Fibroblast of lung (primary cell): ENCODE data around the gene MRPL14. TPM values are rescaled to one million over a fixed set of nuclear protein-coding genes. Genes with fewer than 3 reads are reported as not detected.

Source experiments
- DNase-seq, 2 donors: peaks; one replicate each; pipeline versions ENCODE4 v3.0.0 to v3.0.0-alpha.2; 2010; ENCODE audit warnings: low read depth in 2 of 2
- H2AFZ ChIP-seq: 2 replicates; pipeline ENCODE4 v1.5.1; 2012; ENCODE audit warnings: low read length, control low read depth, inconsistent platforms
- H3K27ac ChIP-seq: 2 replicates; pipeline ENCODE4 v1.5.1; 2011; ENCODE audit warnings: low read length, control low read depth; ENCODE audit not compliant: insufficient read depth
- H3K27me3 ChIP-seq: 2 replicates; pipeline ENCODE4 v1.5.1; 2011; ENCODE audit warnings: mild to moderate bottlenecking, low read length; ENCODE audit not compliant: control insufficient read depth, insufficient read depth
- H3K36me3 ChIP-seq: 2 replicates; pipeline ENCODE4 v1.5.1; 2011; ENCODE audit warnings: low read length; ENCODE audit not compliant: control insufficient read depth, insufficient read depth
- H3K4me1 ChIP-seq: 2 replicates; pipeline ENCODE4 v1.5.1; 2011; ENCODE audit warnings: low read length; ENCODE audit not compliant: control insufficient read depth, insufficient read depth; ENCODE audit errors: extremely low read depth
- H3K4me2 ChIP-seq: 2 replicates; pipeline ENCODE4 v1.5.1; 2011; ENCODE audit warnings: low read length, control low read depth; ENCODE audit not compliant: insufficient read depth; ENCODE audit errors: extremely low read depth
- H3K4me3 ChIP-seq, 4 experiments: fragments of 200-600 bp in 1 of 4; sonication (generic) in 1 of 4; replicated peaks in 1 of 4; 2 replicates each; pipeline ENCODE4 v1.5.1; 2011 to 2016; ENCODE audit warnings: low read length in 4 of 4, low read depth in 3 of 4, mild to moderate bottlenecking in 3 of 4, control low read depth in 2 of 4, inconsistent platforms in 1 of 4, mixed read lengths in 1 of 4; ENCODE audit not compliant: insufficient read depth in 1 of 4; ENCODE audit errors: control extremely low read depth in 1 of 4
- H3K79me2 ChIP-seq: 2 replicates; pipeline ENCODE4 v1.5.1; 2012; ENCODE audit warnings: mild to moderate bottlenecking, low read length, inconsistent platforms; ENCODE audit not compliant: control insufficient read depth, insufficient read depth
- H3K9ac ChIP-seq: 2 replicates; pipeline ENCODE4 v1.5.1; 2011; ENCODE audit warnings: mild to moderate bottlenecking, low read length, control low read depth; ENCODE audit not compliant: insufficient read depth
- H3K9me3 ChIP-seq: 2 replicates; pipeline ENCODE4 v1.5.1; 2012; ENCODE audit warnings: low read depth, low read length; ENCODE audit not compliant: control insufficient read depth, insufficient read depth
- H4K20me1 ChIP-seq: 2 replicates; pipeline ENCODE4 v1.5.1; 2011; ENCODE audit warnings: low read length; ENCODE audit not compliant: control insufficient read depth, insufficient read depth; ENCODE audit errors: extremely low read depth
- EZH2 ChIP-seq: IDR thresholded peaks from 2 replicates; pipeline ENCODE4 v1.5.1; 2012; ENCODE audit warnings: low read length, control low read depth, mild to moderate bottlenecking; ENCODE audit errors: missing control alignments
- polyA plus RNA-seq, 2 donors: library from polyadenylated mRNA; depleted of rRNA in 1 of 2; stranded (reverse) in 1 of 2; unstranded in 1 of 2; fragments of >200 nt; gene quantifications; 2 replicates each; pipeline ENCODE4 v1.2.1, GENCODE V29; 2011 to 2012; ENCODE audit warnings: missing spikeins in 1 of 2
- total RNA-seq: library from RNA; depleted of rRNA; stranded (reverse); fragments of >200 nt; gene quantifications from 2 replicates; pipeline ENCODE4 v1.2.1, GENCODE V29; 2014
- TF ChIP-seq, protein P1 (sequence below), 2 donors: IDR thresholded peaks in 1 of 2; conservative IDR thresholded peaks in 1 of 2; 1 replicate in 1 of 2; 2 replicates in 1 of 2; pipeline ENCODE4 v1.5.1; 2011 to 2012; ENCODE audit warnings: low read length in 2 of 2, control low read depth in 1 of 2, inconsistent platforms in 1 of 2, low read depth in 1 of 2, mild to moderate bottlenecking in 1 of 2

Gene MRPL14
- total and polyA plus RNA-seq, 2 donors (not counting 1 experiment from before 2014, with no cell fraction given): 36.2 to 60.6 TPM

DNA sequence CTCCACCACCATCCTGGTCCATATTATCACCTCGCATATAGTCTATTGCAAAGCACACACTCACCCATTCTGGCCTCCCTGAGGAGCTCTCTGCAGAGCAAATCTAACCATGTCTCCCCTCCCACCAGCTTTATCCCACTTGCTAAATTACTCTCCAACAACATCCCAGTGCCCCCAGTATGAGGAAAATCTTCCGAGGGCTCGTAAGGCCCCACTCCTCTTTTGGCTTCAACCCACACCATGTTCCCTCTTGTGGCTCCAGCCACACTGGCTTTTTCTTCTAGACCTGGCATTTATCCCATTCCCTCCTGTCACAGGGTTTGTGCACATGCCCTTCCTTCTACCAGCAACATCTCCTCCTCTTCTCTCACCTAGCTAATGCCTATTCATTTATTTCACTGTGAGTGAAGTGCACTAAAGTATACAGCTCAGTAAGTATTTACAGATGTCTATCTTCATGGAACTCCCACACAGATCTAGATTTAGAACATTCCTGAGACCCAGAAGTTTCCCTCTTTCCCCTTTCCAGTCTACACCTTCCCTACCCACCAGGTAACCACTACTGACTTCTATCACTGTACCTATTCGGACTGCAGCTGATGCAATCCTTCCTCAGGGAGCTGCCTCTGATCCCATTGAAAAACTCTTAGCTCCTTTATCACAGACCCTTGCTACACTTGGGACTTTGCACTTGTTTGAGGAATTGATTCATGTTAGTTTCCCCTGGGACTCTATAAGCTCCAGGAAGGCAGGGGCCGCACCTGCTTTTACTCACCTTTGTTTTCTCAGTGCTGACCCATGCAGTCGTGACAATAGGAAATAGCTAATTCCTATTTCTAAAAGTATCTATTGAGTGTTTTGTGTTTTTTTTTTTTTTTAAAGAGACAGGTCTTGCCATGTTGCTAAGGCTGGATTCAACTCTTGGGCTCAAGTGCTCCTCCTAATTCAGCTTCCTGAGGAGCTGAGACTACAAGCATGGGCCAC, 15.5 kb downstream of the MRPL14 start:
- H3K79me2 ChIP-seq: peaks cover 16% of the 10 kb centered on the region
- TF ChIP-seq, protein P1, sequence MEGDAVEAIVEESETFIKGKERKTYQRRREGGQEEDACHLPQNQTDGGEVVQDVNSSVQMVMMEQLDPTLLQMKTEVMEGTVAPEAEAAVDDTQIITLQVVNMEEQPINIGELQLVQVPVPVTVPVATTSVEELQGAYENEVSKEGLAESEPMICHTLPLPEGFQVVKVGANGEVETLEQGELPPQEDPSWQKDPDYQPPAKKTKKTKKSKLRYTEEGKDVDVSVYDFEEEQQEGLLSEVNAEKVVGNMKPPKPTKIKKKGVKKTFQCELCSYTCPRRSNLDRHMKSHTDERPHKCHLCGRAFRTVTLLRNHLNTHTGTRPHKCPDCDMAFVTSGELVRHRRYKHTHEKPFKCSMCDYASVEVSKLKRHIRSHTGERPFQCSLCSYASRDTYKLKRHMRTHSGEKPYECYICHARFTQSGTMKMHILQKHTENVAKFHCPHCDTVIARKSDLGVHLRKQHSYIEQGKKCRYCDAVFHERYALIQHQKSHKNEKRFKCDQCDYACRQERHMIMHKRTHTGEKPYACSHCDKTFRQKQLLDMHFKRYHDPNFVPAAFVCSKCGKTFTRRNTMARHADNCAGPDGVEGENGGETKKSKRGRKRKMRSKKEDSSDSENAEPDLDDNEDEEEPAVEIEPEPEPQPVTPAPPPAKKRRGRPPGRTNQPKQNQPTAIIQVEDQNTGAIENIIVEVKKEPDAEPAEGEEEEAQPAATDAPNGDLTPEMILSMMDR (conservative IDR thresholded peaks at IDR 0.05 in 1 of 2, IDR thresholded peaks at IDR 0.05 in 1 of 2; ENCODE audit: low read depth in 1 of 2, low read length in 2 of 2): no peak
- no peak for TF ChIP-seq EZH2
- no peak overlapping the region for H2AFZ ChIP-seq
- H3K4me1 ChIP-seq: peaks cover 7% of the 10 kb centered on the region
- H4K20me1 ChIP-seq: no peaks in the 10 kb centered on the region
- no peak overlapping the region for H3K4me3 ChIP-seq
- DNase-seq: no peak
- H3K9me3 ChIP-seq: no peaks in the 10 kb centered on the region
- H3K9ac ChIP-seq: no peak overlapping the region
- H3K27me3 ChIP-seq: no peaks in the 10 kb centered on the region
- no peak overlapping the region for H3K27ac ChIP-seq
- H3K4me2 ChIP-seq: no peak overlapping the region
- peaks cover 24% of the 10 kb centered on the region for H3K36me3 ChIP-seq

DNA sequence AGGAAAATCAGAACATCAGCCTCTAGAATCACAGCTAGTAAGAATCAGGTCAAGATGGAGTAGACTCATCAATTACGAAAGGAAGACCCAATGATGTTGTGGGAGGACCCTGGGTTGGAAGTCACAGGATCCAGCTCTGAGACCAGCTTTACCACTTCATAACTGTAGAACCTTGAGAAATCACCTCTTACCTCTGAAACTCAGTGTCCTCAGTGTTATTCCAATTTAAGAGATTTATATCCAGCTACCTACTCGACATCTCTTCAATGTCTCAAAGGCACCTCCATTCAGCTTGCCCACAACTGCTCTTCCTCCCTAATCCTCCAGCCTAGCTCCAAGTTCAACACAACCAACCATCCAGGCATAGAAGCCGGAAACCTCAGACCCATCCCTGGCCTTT, 16.3 kb downstream of the MRPL14 start:
- H3K4me3 ChIP-seq: no peak overlapping the region
- H2AFZ ChIP-seq: no peak overlapping the region
- TF ChIP-seq EZH2: no peak
- TF ChIP-seq, protein P1 (conservative IDR thresholded peaks at IDR 0.05 in 1 of 2, IDR thresholded peaks at IDR 0.05 in 1 of 2; ENCODE audit: low read depth in 1 of 2, low read length in 2 of 2): no peak
- H3K79me2 ChIP-seq: peaks cover 10% of the 10 kb centered on the region
- no peaks in the 10 kb centered on the region for H3K27me3 ChIP-seq
- DNase-seq: no peak
- H3K4me1 ChIP-seq: peaks cover 1% of the 10 kb centered on the region
- H3K36me3 ChIP-seq: peaks cover 24% of the 10 kb centered on the region
- H3K27ac ChIP-seq: no peak overlapping the region
- no peaks in the 10 kb centered on the region for H4K20me1 ChIP-seq
- H3K4me2 ChIP-seq: no peak overlapping the region
- H3K9me3 ChIP-seq: no peaks in the 10 kb centered on the region
- no peak overlapping the region for H3K9ac ChIP-seq

DNA sequence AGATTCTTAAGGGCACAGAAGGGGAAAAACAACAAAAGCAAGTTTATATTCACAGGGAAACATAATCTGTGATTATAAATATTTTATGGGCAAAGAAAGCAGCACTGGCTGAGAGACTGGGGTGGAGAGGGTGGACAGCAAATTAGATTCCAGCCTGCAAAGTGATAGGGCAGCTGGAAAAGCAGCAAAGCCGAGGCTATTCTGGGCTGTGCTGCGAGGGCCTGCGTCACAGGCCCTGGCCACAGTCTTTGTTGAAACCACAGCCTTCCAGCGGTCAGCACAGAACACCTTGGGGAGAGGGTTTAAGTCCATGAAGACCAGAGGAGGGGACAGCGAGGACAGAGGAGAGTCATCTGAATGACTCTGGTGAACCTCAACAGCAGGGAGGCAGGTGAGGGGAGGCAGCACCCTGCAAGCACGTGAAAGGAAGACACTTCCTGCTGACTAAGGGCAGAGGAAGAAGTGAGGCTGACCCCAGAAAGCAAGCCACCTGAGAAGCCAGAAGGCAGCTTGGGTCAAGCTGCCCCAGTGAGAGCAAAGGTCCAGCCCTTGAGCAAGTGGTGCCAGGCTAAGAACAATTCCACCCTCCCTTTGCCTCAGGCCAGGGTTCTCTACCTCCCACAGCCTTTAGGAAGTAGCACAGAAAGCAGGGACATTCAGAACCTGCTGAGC, 17.1 kb downstream of the MRPL14 start:
- no peak for DNase-seq
- Histone ChIP-seq H4K20me1 (no peaks in the 10 kb centered on the region), H3K4me1 (no peaks in the 10 kb centered on the region), H3K4me2 (no peak overlapping the region), H3K36me3 (peaks cover 27% of the 10 kb centered on the region), H2AFZ (no peak overlapping the region), H3K9ac (no peak overlapping the region), H3K27ac (no peak overlapping the region), H3K79me2 (peaks cover 2% of the 10 kb centered on the region), H3K4me3 (no peak overlapping the region), H3K27me3 (no peaks in the 10 kb centered on the region), H3K9me3 (no peaks in the 10 kb centered on the region)
- TF ChIP-seq EZH2: no peak
- TF ChIP-seq, protein P1 (conservative IDR thresholded peaks at IDR 0.05 in 1 of 2, IDR thresholded peaks at IDR 0.05 in 1 of 2; ENCODE audit: low read depth in 1 of 2, low read length in 2 of 2): no peak
